Measurements from ENCODE around the gene DUOXA2.

DNA sequence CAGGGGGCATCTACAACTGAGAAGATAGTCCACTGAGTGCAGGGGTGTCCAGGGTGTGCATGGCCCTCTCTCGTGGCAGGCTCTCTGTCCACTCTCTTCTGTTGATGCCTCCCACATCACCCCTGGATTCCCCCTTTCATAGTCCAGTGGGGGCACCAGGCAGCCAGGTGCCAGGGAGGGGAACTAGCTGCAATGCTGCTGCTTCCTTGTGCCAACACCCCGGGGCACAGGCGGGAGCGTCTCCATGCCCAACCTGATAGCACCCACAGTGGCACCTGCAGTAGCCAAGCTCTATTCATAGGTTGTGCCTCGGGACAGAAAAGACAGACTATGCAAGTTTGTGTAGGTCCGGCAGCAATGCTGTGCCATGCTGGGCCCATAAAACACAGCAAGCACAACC lies 11.9 kb upstream of the DUOXA2 start:
- TF ChIP-seq CTCF (IDR thresholded peaks at IDR 0.05; ENCODE audit: low read depth, low read length): no peak
- TF ChIP-seq EZH2phosphoT487 (IDR thresholded peaks at IDR 0.05; ENCODE audit: low read depth): no peak

Data from OCI-LY3 (cell line).